DND-41 (cell line): Measurements from ENCODE around the gene SSMEM1.

ENCODE experiments used
- CTCF ChIP-seq: IDR thresholded peaks from 2 replicates; pipeline ENCODE4 v1.5.1; 2012; ENCODE audit warnings: borderline replicate concordance, low read length, moderate library complexity, mild to moderate bottlenecking; ENCODE audit not compliant: poor library complexity, severe bottlenecking; ENCODE audit errors: extremely low read depth
- EZH2 ChIP-seq: IDR thresholded peaks from 3 replicates; pipeline ENCODE4 v1.6.1; 2012; ENCODE audit warnings: borderline replicate concordance, low read depth, mild to moderate bottlenecking, moderate library complexity, low read length, inconsistent platforms; ENCODE audit not compliant: severe bottlenecking

DNA sequence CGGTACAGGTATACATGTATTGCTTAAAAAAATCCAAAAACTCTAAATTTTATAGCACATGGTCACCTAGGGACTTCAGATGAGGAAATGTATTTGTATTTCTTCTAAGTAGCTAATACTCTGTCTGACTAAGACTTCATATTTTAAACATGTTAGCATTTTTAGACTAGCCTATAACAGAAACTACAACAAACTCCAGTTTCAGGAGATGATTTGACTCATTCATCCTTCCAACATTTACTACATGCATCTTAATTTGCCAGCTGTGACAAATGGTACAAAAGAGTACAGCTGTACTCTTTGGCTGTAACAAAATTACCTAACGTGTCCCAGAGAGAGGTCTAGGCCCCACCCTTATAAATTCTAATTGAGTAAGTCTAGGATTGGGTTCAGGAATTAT lies 24.7 kb upstream of the SSMEM1 start:
- TF ChIP-seq CTCF, result no peak
- TF ChIP-seq EZH2, result no peak
